HG03103 (cell line): Measurements from ENCODE around the gene ICA1.
"Not testable (repeated sequence)": the region's sequence is repeated elsewhere in the genome, so short reads cannot be mapped to it uniquely, and the experiment has no call there.

Source experiments
- ATAC-seq: cut with Tn5 transposase; IDR thresholded peaks from one replicate; pipeline ENCODE4 v1.9.1; 2021; ENCODE audit warnings: low read depth; ENCODE audit not compliant: unreplicated experiment

The ICA1 gene

GRCh38 chr7:8111282-8111960 lies 150.5 kb downstream of the ICA1 start:
- ATAC-seq, result no peak

- ATAC-seq, result no peak
Observed at GRCh38 chr7:8109196-8110022, 152.6 kb downstream of the ICA1 start.

GRCh38 chr7:8105449-8106095 lies 156.4 kb downstream of the ICA1 start:
- no peak for ATAC-seq

- no peak for ATAC-seq
Observed at GRCh38 chr7:8103282-8103681, 158.7 kb downstream of the ICA1 start.

- not testable (repeated sequence) for ATAC-seq
Observed at GRCh38 chr7:8101292-8101691, 160.7 kb downstream of the ICA1 start.

GRCh38 chr7:8094164-8095140 lies 167.5 kb downstream of the ICA1 start:
- no peak for ATAC-seq

GRCh38 chr7:8092140-8092539 lies 169.8 kb downstream of the ICA1 start:
- no peak for ATAC-seq

- no peak for ATAC-seq
Observed at GRCh38 chr7:8089036-8089780, 172.8 kb downstream of the ICA1 start.

- ATAC-seq, result no peak
Observed at GRCh38 chr7:8086239-8086638, 175.7 kb downstream of the ICA1 start.

GRCh38 chr7:8085420-8085819 lies 176.5 kb downstream of the ICA1 start:
- ATAC-seq, result no peak

GRCh38 chr7:8084836-8085235 lies 177.1 kb downstream of the ICA1 start:
- no peak for ATAC-seq

- no peak for ATAC-seq
Observed at GRCh38 chr7:8082762-8083161, 179.2 kb downstream of the ICA1 start.

GRCh38 chr7:8078418-8078817 lies 183.5 kb downstream of the ICA1 start:
- ATAC-seq, result no peak

GRCh38 chr7:8070451-8071180 lies 191.4 kb downstream of the ICA1 start:
- ATAC-seq, result no peak

- ATAC-seq, result no peak
Observed at GRCh38 chr7:8068892-8069686, 192.9 kb downstream of the ICA1 start.

- no peak for ATAC-seq
Observed at GRCh38 chr7:8065356-8065813, 196.6 kb downstream of the ICA1 start.

- ATAC-seq, result no peak
Observed at GRCh38 chr7:8064828-8065227, 197.1 kb downstream of the ICA1 start.

GRCh38 chr7:8063706-8064297 lies 198.2 kb downstream of the ICA1 start:
- no peak for ATAC-seq
